ENCODE data around the gene SEMA5A.

SEMA5A gene

GRCh38 chr5:9559965-9560364 lies 14.1 kb upstream of the SEMA5A start:
- Histone ChIP-seq H3K4me1 (ENCODE audit: control insufficient read depth in 2 of 2, insufficient read depth in 1 of 2, low read depth in 1 of 2, low read length in 2 of 2) (peaks cover 0 to 3% of the 10 kb centered on the region in 2 donors), H3K23ac (ENCODE audit: low read depth, low read length, poor library complexity) (no peak overlapping the region), H3K36me3 (replicated peaks in 1 of 2; ENCODE audit: control insufficient read depth in 2 of 2, insufficient read depth in 2 of 2, low read length in 2 of 2) (no peaks in the 10 kb centered on the region), H3K18ac (ENCODE audit: low read length) (no peak overlapping the region), H2BK120ac (ENCODE audit: low read depth, low read length) (no peak overlapping the region), H2AK5ac (ENCODE audit: low read depth, low read length) (no peak overlapping the region), H2BK15ac (ENCODE audit: low read length) (no peak overlapping the region), H2AFZ (ENCODE audit: low read length) (no peak overlapping the region), H3K9me3 (replicated peaks in 1 of 2; ENCODE audit: control insufficient read depth in 2 of 2, insufficient read depth in 1 of 2, low read depth in 1 of 2, low read length in 2 of 2) (no peaks in the 10 kb centered on the region), H3K4ac (ENCODE audit: low read length) (no peak overlapping the region), H3K14ac (ENCODE audit: low read length) (no peak overlapping the region), H3K4me2 (ENCODE audit: insufficient read depth, low read length, poor library complexity, severe bottlenecking) (no peak overlapping the region), H3K9ac (ENCODE audit: low read depth, low read length, poor library complexity) (no peak overlapping the region), H3K79me1 (ENCODE audit: low read depth, low read length) (no peaks in the 10 kb centered on the region), H2BK5ac (ENCODE audit: low read length) (no peak overlapping the region), H4K8ac (ENCODE audit: low read depth, low read length) (no peak overlapping the region), H4K91ac (ENCODE audit: low read depth, low read length, poor library complexity) (no peak overlapping the region), H2BK12ac (ENCODE audit: low read length) (no peak overlapping the region), H3K4me3 (ENCODE audit: low read length in 2 of 2) (no peak overlapping the region), H3K27me3 (ENCODE audit: control insufficient read depth in 3 of 3, insufficient read depth in 3 of 3, low read depth in 1 of 3, low read length in 3 of 3) (no peaks in the 10 kb centered on the region), H3K27ac (replicated peaks; ENCODE audit: low read length) (no peak overlapping the region)
- WGBS, 2 donors (ENCODE audit: extremely low coverage in 2 of 2, insufficient read length in 2 of 2, insufficient replicate concordance in 1 of 2), result no CpG with 5 or more reads among the region's 3 CpGs
- DNase-seq (ENCODE audit: low spot score), result no peak

- no peak for DNase-seq (ENCODE audit: low spot score)
- peaks cover 0 to 3% of the 10 kb centered on the region in 2 donors for H3K4me1 ChIP-seq (ENCODE audit: control insufficient read depth in 2 of 2, insufficient read depth in 1 of 2, low read depth in 1 of 2, low read length in 2 of 2)
- WGBS, 2 donors (ENCODE audit: extremely low coverage in 2 of 2, insufficient read length in 2 of 2, insufficient replicate concordance in 1 of 2), result no CpG with 5 or more reads among the region's 5 CpGs
- no peaks in the 10 kb centered on the region for H3K27me3 ChIP-seq (ENCODE audit: control insufficient read depth in 3 of 3, insufficient read depth in 3 of 3, low read depth in 1 of 3, low read length in 3 of 3)
- no peaks in the 10 kb centered on the region for H3K79me1 ChIP-seq (ENCODE audit: low read depth, low read length)
- no peak overlapping the region for H3K27ac ChIP-seq (replicated peaks; ENCODE audit: low read length)
- no peak overlapping the region for H2BK15ac ChIP-seq (ENCODE audit: low read length)
- no peak overlapping the region for H3K18ac ChIP-seq (ENCODE audit: low read length)
- H3K9ac ChIP-seq (ENCODE audit: low read depth, low read length, poor library complexity), result no peak overlapping the region
- H2AFZ ChIP-seq (ENCODE audit: low read length), result no peak overlapping the region
- no peak overlapping the region for H2BK120ac ChIP-seq (ENCODE audit: low read depth, low read length)
- no peak overlapping the region for H2BK12ac ChIP-seq (ENCODE audit: low read length)
- H4K8ac ChIP-seq (ENCODE audit: low read depth, low read length), result no peak overlapping the region
- H3K4ac ChIP-seq (ENCODE audit: low read length), result no peak overlapping the region
- H3K36me3 ChIP-seq (replicated peaks in 1 of 2; ENCODE audit: control insufficient read depth in 2 of 2, insufficient read depth in 2 of 2, low read length in 2 of 2), result no peaks in the 10 kb centered on the region
- no peak overlapping the region for H3K14ac ChIP-seq (ENCODE audit: low read length)
- H3K4me2 ChIP-seq (ENCODE audit: insufficient read depth, low read length, poor library complexity, severe bottlenecking), result no peak overlapping the region
- no peak overlapping the region for H2BK5ac ChIP-seq (ENCODE audit: low read length)
- H3K4me3 ChIP-seq (ENCODE audit: low read length in 2 of 2), result no peak overlapping the region
- no peaks in the 10 kb centered on the region for H3K9me3 ChIP-seq (replicated peaks in 1 of 2; ENCODE audit: control insufficient read depth in 2 of 2, insufficient read depth in 1 of 2, low read depth in 1 of 2, low read length in 2 of 2)
- no peak overlapping the region for H2AK5ac ChIP-seq (ENCODE audit: low read depth, low read length)
- no peak overlapping the region for H3K23ac ChIP-seq (ENCODE audit: low read depth, low read length, poor library complexity)
- no peak overlapping the region for H4K91ac ChIP-seq (ENCODE audit: low read depth, low read length, poor library complexity)
Observed at GRCh38 chr5:9558319-9558965, 12.6 kb upstream of the SEMA5A start.

DNA sequence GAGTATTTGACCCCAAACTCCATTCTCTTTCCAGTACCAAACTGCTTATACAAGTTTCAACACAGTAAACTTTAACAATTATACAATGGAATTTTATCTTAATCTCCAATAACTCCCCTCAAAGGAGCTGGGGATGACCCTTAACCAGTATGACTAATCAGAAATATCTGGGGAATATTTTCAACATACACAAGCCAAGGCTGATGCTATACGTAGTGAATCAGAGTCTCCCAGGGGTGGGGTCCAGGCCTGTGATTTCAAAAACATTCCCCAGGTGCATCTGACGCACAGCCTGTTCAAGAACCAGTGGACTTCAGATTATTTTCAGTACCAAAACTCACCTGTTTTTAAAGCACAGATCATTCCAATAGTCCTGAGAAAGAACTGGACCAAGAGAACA lies 11.8 kb upstream of the SEMA5A start:
- H2AK5ac ChIP-seq (ENCODE audit: low read depth, low read length), result no peak overlapping the region
- H3K14ac ChIP-seq (ENCODE audit: low read length), result no peak overlapping the region
- no peak overlapping the region for H2BK12ac ChIP-seq (ENCODE audit: low read length)
- no peak overlapping the region for H3K9ac ChIP-seq (ENCODE audit: low read depth, low read length, poor library complexity)
- H4K91ac ChIP-seq (ENCODE audit: low read depth, low read length, poor library complexity), result no peak overlapping the region
- no peak overlapping the region for H2BK15ac ChIP-seq (ENCODE audit: low read length)
- H2BK5ac ChIP-seq (ENCODE audit: low read length), result no peak overlapping the region
- H3K27me3 ChIP-seq (ENCODE audit: control insufficient read depth in 3 of 3, insufficient read depth in 3 of 3, low read depth in 1 of 3, low read length in 3 of 3), result no peaks in the 10 kb centered on the region
- H3K4ac ChIP-seq (ENCODE audit: low read length), result no peak overlapping the region
- H2AFZ ChIP-seq (ENCODE audit: low read length), result no peak overlapping the region
- no peaks in the 10 kb centered on the region for H3K9me3 ChIP-seq (replicated peaks in 1 of 2; ENCODE audit: control insufficient read depth in 2 of 2, insufficient read depth in 1 of 2, low read depth in 1 of 2, low read length in 2 of 2)
- DNase-seq (ENCODE audit: low spot score), result no peak
- no peak overlapping the region for H3K4me3 ChIP-seq (ENCODE audit: low read length in 2 of 2)
- H3K79me1 ChIP-seq (ENCODE audit: low read depth, low read length), result no peaks in the 10 kb centered on the region
- H3K18ac ChIP-seq (ENCODE audit: low read length), result no peak overlapping the region
- H3K4me1 ChIP-seq (ENCODE audit: control insufficient read depth in 2 of 2, insufficient read depth in 1 of 2, low read depth in 1 of 2, low read length in 2 of 2), result peaks cover 0 to 3% of the 10 kb centered on the region in 2 donors
- H4K8ac ChIP-seq (ENCODE audit: low read depth, low read length), result no peak overlapping the region
- no peak overlapping the region for H3K27ac ChIP-seq (replicated peaks; ENCODE audit: low read length)
- no peaks in the 10 kb centered on the region for H3K36me3 ChIP-seq (replicated peaks in 1 of 2; ENCODE audit: control insufficient read depth in 2 of 2, insufficient read depth in 2 of 2, low read length in 2 of 2)
- no peak overlapping the region for H3K4me2 ChIP-seq (ENCODE audit: insufficient read depth, low read length, poor library complexity, severe bottlenecking)
- H2BK120ac ChIP-seq (ENCODE audit: low read depth, low read length), result no peak overlapping the region
- no peak overlapping the region for H3K23ac ChIP-seq (ENCODE audit: low read depth, low read length, poor library complexity)
- WGBS, 2 donors (ENCODE audit: extremely low coverage in 2 of 2, insufficient read length in 2 of 2, insufficient replicate concordance in 1 of 2), result no CpG with 5 or more reads among the region's 2 CpGs

DNA sequence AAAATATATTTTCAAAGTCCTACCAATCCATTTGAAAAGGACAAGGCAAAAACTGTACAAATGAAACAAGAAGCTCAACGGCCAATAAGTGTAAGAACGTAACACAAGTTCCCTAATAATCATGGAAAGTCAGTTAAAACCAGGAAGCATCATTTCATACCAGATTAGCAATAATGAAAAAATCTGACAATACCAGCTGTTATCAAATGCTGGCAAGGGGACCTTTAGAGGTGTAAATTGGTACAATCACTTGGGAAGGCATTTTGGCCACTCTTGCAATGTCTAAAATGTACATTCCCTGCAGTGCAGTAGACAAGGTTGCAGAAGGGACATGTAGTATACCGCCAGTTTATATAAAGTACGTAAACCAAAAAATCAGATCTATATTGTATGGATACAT lies 10.1 kb upstream of the SEMA5A start:
- H3K4me1 ChIP-seq (ENCODE audit: control insufficient read depth in 2 of 2, insufficient read depth in 1 of 2, low read depth in 1 of 2, low read length in 2 of 2), result peaks cover 4% of the 10 kb centered on the region in 2 donors
- no peaks in the 10 kb centered on the region for H3K79me1 ChIP-seq (ENCODE audit: low read depth, low read length)
- H2AK5ac ChIP-seq (ENCODE audit: low read depth, low read length), result no peak overlapping the region
- H2AFZ ChIP-seq (ENCODE audit: low read length), result no peak overlapping the region
- no peak overlapping the region for H3K27ac ChIP-seq (replicated peaks; ENCODE audit: low read length)
- H3K4me3 ChIP-seq (ENCODE audit: low read length in 2 of 2), result no peak overlapping the region
- no peak overlapping the region for H4K8ac ChIP-seq (ENCODE audit: low read depth, low read length)
- H2BK120ac ChIP-seq (ENCODE audit: low read depth, low read length), result no peak overlapping the region
- H4K91ac ChIP-seq (ENCODE audit: low read depth, low read length, poor library complexity), result no peak overlapping the region
- no peak overlapping the region for H3K4ac ChIP-seq (ENCODE audit: low read length)
- no peak for DNase-seq (ENCODE audit: low spot score)
- H3K18ac ChIP-seq (ENCODE audit: low read length), result no peak overlapping the region
- peaks cover 0 to 4% of the 10 kb centered on the region in 2 donors for H3K36me3 ChIP-seq (replicated peaks in 1 of 2; ENCODE audit: control insufficient read depth in 2 of 2, insufficient read depth in 2 of 2, low read length in 2 of 2)
- no peak overlapping the region for H2BK12ac ChIP-seq (ENCODE audit: low read length)
- H3K9ac ChIP-seq (ENCODE audit: low read depth, low read length, poor library complexity), result no peak overlapping the region
- H3K4me2 ChIP-seq (ENCODE audit: insufficient read depth, low read length, poor library complexity, severe bottlenecking), result no peak overlapping the region
- no peak overlapping the region for H3K14ac ChIP-seq (ENCODE audit: low read length)
- H3K27me3 ChIP-seq (ENCODE audit: control insufficient read depth in 3 of 3, insufficient read depth in 3 of 3, low read depth in 1 of 3, low read length in 3 of 3), result no peaks in the 10 kb centered on the region
- no peak overlapping the region for H3K23ac ChIP-seq (ENCODE audit: low read depth, low read length, poor library complexity)
- H3K9me3 ChIP-seq (replicated peaks in 1 of 2; ENCODE audit: control insufficient read depth in 2 of 2, insufficient read depth in 1 of 2, low read depth in 1 of 2, low read length in 2 of 2), result no peaks in the 10 kb centered on the region
- WGBS, 2 donors (ENCODE audit: extremely low coverage in 2 of 2, insufficient read length in 2 of 2, insufficient replicate concordance in 1 of 2), result no CpG with 5 or more reads among the region's 4 CpGs
- no peak overlapping the region for H2BK15ac ChIP-seq (ENCODE audit: low read length)
- no peak overlapping the region for H2BK5ac ChIP-seq (ENCODE audit: low read length)
